H9 (cell line): ENCODE measurements around the gene SPIN1. TPM values are rescaled to one million over a fixed set of nuclear protein-coding genes. Genes with fewer than 3 reads are reported as not detected.

ENCODE experiments used
- DNase-seq: peaks from one replicate; pipeline ENCODE4 v3.0.0-alpha.2; 2017
- H2AFZ ChIP-seq: one replicate; pipeline ENCODE4 v1.6.1; 2013; ENCODE audit warnings: mild to moderate bottlenecking, low read length, control low read depth, moderate library complexity
- H2AK5ac ChIP-seq: 2 replicates; pipeline ENCODE4 v1.6.1; 2013; ENCODE audit warnings: low read length, control low read depth, mixed read lengths; ENCODE audit not compliant: insufficient read length
- H2BK120ac ChIP-seq: one replicate; pipeline ENCODE4 v1.6.1; 2013; ENCODE audit warnings: low read depth, mild to moderate bottlenecking, low read length, control low read depth, inconsistent platforms; ENCODE audit not compliant: poor library complexity, severe bottlenecking
- H2BK12ac ChIP-seq: 2 replicates; pipeline ENCODE4 v1.6.1; 2013; ENCODE audit warnings: low read length, control low read depth, mixed read lengths, low read depth; ENCODE audit not compliant: insufficient read length
- H2BK15ac ChIP-seq: 2 replicates; pipeline ENCODE4 v1.6.1; 2013; ENCODE audit warnings: low read depth, low read length, control low read depth
- H2BK20ac ChIP-seq: one replicate; pipeline ENCODE4 v1.6.1; 2013; ENCODE audit warnings: low read depth, mild to moderate bottlenecking, low read length, control low read depth, inconsistent platforms; ENCODE audit not compliant: poor library complexity, severe bottlenecking
- H2BK5ac ChIP-seq: 2 replicates; pipeline ENCODE4 v1.6.1; 2013; ENCODE audit warnings: low read length, control low read depth, mixed read lengths; ENCODE audit not compliant: insufficient read length
- H3K14ac ChIP-seq: 2 replicates; pipeline ENCODE4 v1.6.1; 2013; ENCODE audit warnings: low read length, control low read depth; ENCODE audit not compliant: insufficient read depth
- H3K18ac ChIP-seq: 2 replicates; pipeline ENCODE4 v1.6.1; 2013; ENCODE audit warnings: low read depth, mild to moderate bottlenecking, mixed read lengths, low read length, control low read depth; ENCODE audit not compliant: insufficient read length
- H3K23ac ChIP-seq: 2 replicates; pipeline ENCODE4 v1.6.1; 2013; ENCODE audit warnings: low read length, control low read depth, mixed read lengths, low read depth; ENCODE audit not compliant: insufficient read length
- H3K23me2 ChIP-seq: 2 replicates; pipeline ENCODE4 v1.6.1; 2013; ENCODE audit warnings: low read depth, mild to moderate bottlenecking, mixed read lengths, low read length, control low read depth; ENCODE audit not compliant: insufficient read length, poor library complexity, severe bottlenecking
- H3K27ac ChIP-seq: 2 replicates; pipeline ENCODE4 v1.5.1; 2013; ENCODE audit warnings: low read length, control low read depth, mixed read lengths, low read depth; ENCODE audit not compliant: insufficient read length
- H3K27me3 ChIP-seq: 2 replicates; pipeline ENCODE4 v1.6.1; 2013; ENCODE audit warnings: low read length, control low read depth, inconsistent platforms; ENCODE audit not compliant: insufficient read depth
- H3K4ac ChIP-seq: 2 replicates; pipeline ENCODE4 v1.6.1; 2013; ENCODE audit warnings: low read depth, mild to moderate bottlenecking, control low read depth, inconsistent platforms, low read length, moderate library complexity
- H3K4me1 ChIP-seq: 2 replicates; pipeline ENCODE4 v1.6.1; 2013; ENCODE audit warnings: low read length, control low read depth, inconsistent platforms; ENCODE audit not compliant: insufficient read depth
- H3K4me2 ChIP-seq: 2 replicates; pipeline ENCODE4 v1.6.1; 2013; ENCODE audit warnings: low read length, control low read depth, mixed read lengths; ENCODE audit not compliant: insufficient read length, insufficient read depth
- H3K56ac ChIP-seq: 2 replicates; pipeline ENCODE4 v1.6.1; 2013; ENCODE audit warnings: low read depth, mild to moderate bottlenecking, mixed read lengths, low read length, control low read depth; ENCODE audit not compliant: insufficient read length
- H3K79me1 ChIP-seq: 2 replicates; pipeline ENCODE4 v1.6.1; 2013; ENCODE audit warnings: low read depth, mild to moderate bottlenecking, moderate library complexity, low read length, control low read depth, inconsistent platforms; ENCODE audit not compliant: insufficient read depth, poor library complexity, severe bottlenecking
- H3K79me2 ChIP-seq: 2 replicates; pipeline ENCODE4 v1.6.1; 2013; ENCODE audit warnings: low read length, control low read depth, inconsistent platforms; ENCODE audit not compliant: insufficient read depth
- H3K9ac ChIP-seq: 2 replicates; pipeline ENCODE4 v1.6.1; 2013; ENCODE audit warnings: low read length, control low read depth, mixed read lengths; ENCODE audit not compliant: insufficient read length; ENCODE audit errors: extremely low read depth
- H3K9me3 ChIP-seq: one replicate; pipeline ENCODE4 v1.6.1; 2013; ENCODE audit warnings: low read depth, low read length, inconsistent platforms; ENCODE audit not compliant: control insufficient read depth
- H3T11ph ChIP-seq: one replicate; pipeline ENCODE4 v1.6.1; 2013; ENCODE audit warnings: mild to moderate bottlenecking, low read length, control low read depth, inconsistent platforms
- H4K20me1 ChIP-seq: one replicate; pipeline ENCODE4 v1.6.1; 2013; ENCODE audit not compliant: control insufficient read depth, insufficient read length, insufficient read depth
- H4K5ac ChIP-seq: 2 replicates; pipeline ENCODE4 v1.6.1; 2013; ENCODE audit warnings: low read depth, mild to moderate bottlenecking, mixed read lengths, low read length, control low read depth; ENCODE audit not compliant: insufficient read length
- H4K8ac ChIP-seq: replicated peaks from 2 replicates; pipeline ENCODE4 v1.6.1; 2013; ENCODE audit warnings: low read length, control low read depth, mixed read lengths, low read depth; ENCODE audit not compliant: insufficient read length
- H4K91ac ChIP-seq: 2 replicates; pipeline ENCODE4 v1.6.1; 2013; ENCODE audit warnings: low read depth, mild to moderate bottlenecking, moderate library complexity, mixed read lengths, low read length, control low read depth; ENCODE audit not compliant: insufficient read length
- H3K27ac Mint-ChIP-seq, 3 experiments: 2 replicates in 2 of 3; 3 replicates in 1 of 3; pipeline ENCODE4 v1.8.0; 2020 to 2021; ENCODE audit warnings: mixed read lengths in 3 of 3, mild to moderate bottlenecking in 1 of 3, moderate library complexity in 1 of 3
- H3K27me3 Mint-ChIP-seq: 2 replicates; pipeline ENCODE4 v1.8.0; 2021; ENCODE audit warnings: low read depth, mild to moderate bottlenecking, moderate library complexity, mixed read lengths
- H3K36me3 Mint-ChIP-seq, 3 experiments: 2 replicates in 2 of 3; 3 replicates in 1 of 3; pipeline ENCODE4 v1.8.0; 2020 to 2021; ENCODE audit warnings: low read depth in 3 of 3, mixed read lengths in 3 of 3; ENCODE audit not compliant: insufficient read depth in 1 of 3
- H3K4me1 Mint-ChIP-seq, 2 experiments: 2 replicates each; pipeline ENCODE4 v1.8.0; 2020; ENCODE audit warnings: mixed read lengths in 2 of 2
- H3K4me3 Mint-ChIP-seq, 2 experiments: 2 replicates in 1 of 2; 3 replicates in 1 of 2; pipeline ENCODE4 v1.8.0; 2020 to 2021; ENCODE audit warnings: mild to moderate bottlenecking in 2 of 2, mixed read lengths in 2 of 2, moderate library complexity in 1 of 2
- H3K9me3 Mint-ChIP-seq, 2 experiments: 2 replicates in 1 of 2; 3 replicates in 1 of 2; pipeline ENCODE4 v1.8.0; 2020; ENCODE audit warnings: mild to moderate bottlenecking in 2 of 2, mixed read lengths in 2 of 2, moderate library complexity in 1 of 2
- WGBS: extraction: QIAGEN DNeasy Blood & Tissue Kit; methylation state at CpG from one replicate; pipeline ENCODE4 v1.1.7; 2013; ENCODE audit warnings: missing lambda C conversion rate, low lambda C conversion rate, mixed read lengths; ENCODE audit not compliant: insufficient read length; ENCODE audit errors: extremely low coverage; 5-methylcytosine and 5-hydroxymethylcytosine counted together
- total RNA-seq: library from RNA; stranded (reverse); gene quantifications from 2 replicates; pipeline ENCODE4 v1.2.1, GENCODE V29; 2021
- TF ChIP-seq, protein P1 (sequence below): fragments of 200-600 bp; sonication (generic); conservative IDR thresholded peaks from 3 replicates; pipeline ENCODE4 v1.8.0; 2021; ENCODE audit warnings: antibody characterized with exemption, mild to moderate bottlenecking

Gene SPIN1
- total RNA-seq, 1 experiment from 2014 or later: 136 TPM

DNA sequence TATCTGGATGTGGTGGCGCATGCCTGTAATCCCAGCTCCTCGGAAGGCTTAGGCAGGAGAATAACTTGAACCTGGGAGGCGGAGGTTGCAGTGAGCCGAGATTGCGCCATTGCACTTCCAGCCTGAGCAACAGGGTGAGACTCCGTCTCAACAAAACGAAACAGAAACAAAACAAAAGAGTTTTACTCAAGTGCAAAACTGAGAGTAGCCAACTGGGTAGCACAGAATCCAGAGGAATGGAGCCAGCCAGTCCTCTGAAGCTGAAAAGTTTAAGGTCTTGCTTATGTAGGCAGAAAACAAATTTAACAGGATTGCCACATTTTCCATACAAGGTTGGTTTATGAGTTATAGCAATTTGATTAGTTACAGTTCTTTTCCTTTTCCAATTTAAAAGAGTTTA lies 32.0 kb downstream of the SPIN1 start:
- H3T11ph ChIP-seq: no peak overlapping the region
- no peak overlapping the region for H3K4ac ChIP-seq
- no peak overlapping the region for H2BK12ac ChIP-seq
- no peak overlapping the region for H4K8ac ChIP-seq
- H3K56ac ChIP-seq: no peak overlapping the region
- Mint-ChIP-seq H3K4me3 (no peak overlapping the region), H3K36me3 (peaks cover 55 to 66% (median 62%) of the 10 kb centered on the region in 3 experiments), H3K27me3 (no peaks in the 10 kb centered on the region), H3K4me1 (peaks cover 33 to 39% of the 10 kb centered on the region in 2 experiments), H3K9me3 (peaks cover 26 to 36% of the 10 kb centered on the region in 2 experiments), H3K27ac (no peak overlapping the region; a peak in 2 of 7 replicates)
- H2BK20ac ChIP-seq: no peak overlapping the region
- peaks cover 3% of the 10 kb centered on the region; the same call in 1 of the 2 replicates for H3K4me1 ChIP-seq
- peaks cover 11% of the 10 kb centered on the region for H3K79me1 ChIP-seq
- TF ChIP-seq, protein P1, sequence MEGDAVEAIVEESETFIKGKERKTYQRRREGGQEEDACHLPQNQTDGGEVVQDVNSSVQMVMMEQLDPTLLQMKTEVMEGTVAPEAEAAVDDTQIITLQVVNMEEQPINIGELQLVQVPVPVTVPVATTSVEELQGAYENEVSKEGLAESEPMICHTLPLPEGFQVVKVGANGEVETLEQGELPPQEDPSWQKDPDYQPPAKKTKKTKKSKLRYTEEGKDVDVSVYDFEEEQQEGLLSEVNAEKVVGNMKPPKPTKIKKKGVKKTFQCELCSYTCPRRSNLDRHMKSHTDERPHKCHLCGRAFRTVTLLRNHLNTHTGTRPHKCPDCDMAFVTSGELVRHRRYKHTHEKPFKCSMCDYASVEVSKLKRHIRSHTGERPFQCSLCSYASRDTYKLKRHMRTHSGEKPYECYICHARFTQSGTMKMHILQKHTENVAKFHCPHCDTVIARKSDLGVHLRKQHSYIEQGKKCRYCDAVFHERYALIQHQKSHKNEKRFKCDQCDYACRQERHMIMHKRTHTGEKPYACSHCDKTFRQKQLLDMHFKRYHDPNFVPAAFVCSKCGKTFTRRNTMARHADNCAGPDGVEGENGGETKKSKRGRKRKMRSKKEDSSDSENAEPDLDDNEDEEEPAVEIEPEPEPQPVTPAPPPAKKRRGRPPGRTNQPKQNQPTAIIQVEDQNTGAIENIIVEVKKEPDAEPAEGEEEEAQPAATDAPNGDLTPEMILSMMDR: no peak
- no peak overlapping the region for H3K23ac ChIP-seq
- no peak overlapping the region for H3K14ac ChIP-seq
- H4K91ac ChIP-seq: no peak overlapping the region
- no peaks in the 10 kb centered on the region for H3K23me2 ChIP-seq
- no peak overlapping the region for H2AFZ ChIP-seq
- no peak overlapping the region for H4K5ac ChIP-seq
- WGBS: no CpG with 5 or more reads among the region's 7 CpGs
- H3K4me2 ChIP-seq: no peak overlapping the region
- no peak overlapping the region for H3K27ac ChIP-seq
- no peak overlapping the region for H2BK15ac ChIP-seq
- no peak overlapping the region for H3K9ac ChIP-seq
- no peaks in the 10 kb centered on the region for H3K27me3 ChIP-seq
- peaks cover 48% of the 10 kb centered on the region; the same call in 1 of the 2 replicates for H3K79me2 ChIP-seq
- H3K18ac ChIP-seq: no peak overlapping the region
- H4K20me1 ChIP-seq: no peaks in the 10 kb centered on the region
- no peak overlapping the region for H2BK120ac ChIP-seq
- no peak for DNase-seq
- no peak overlapping the region for H2AK5ac ChIP-seq
- no peak overlapping the region for H2BK5ac ChIP-seq
- peaks cover 15% of the 10 kb centered on the region for H3K9me3 ChIP-seq
